IMR-90 (cell line): ENCODE measurements around the gene QSER1.

Source experiments
- BHLHE40 ChIP-seq: fragments of 150-350 bp; IDR thresholded peaks from 2 replicates; pipeline ENCODE4 v1.6.1; 2016; ENCODE audit warnings: mild to moderate bottlenecking, low read depth, low read length
- CEBPB ChIP-seq: IDR thresholded peaks from 2 replicates; pipeline ENCODE4 v1.6.1; 2012; ENCODE audit warnings: low read depth, low read length, improper control_type of control experiment
- MAFK ChIP-seq: IDR thresholded peaks from 2 replicates; pipeline ENCODE4 v1.6.1; 2012; ENCODE audit warnings: low read depth, low read length, improper control_type of control experiment
- MAZ ChIP-seq: IDR thresholded peaks from 2 replicates; pipeline ENCODE4 v1.6.1; 2012; ENCODE audit warnings: low read depth, mild to moderate bottlenecking, low read length, improper control_type of control experiment, moderate library complexity, borderline replicate concordance
- POLR2A ChIP-seq: IDR thresholded peaks from 2 replicates; pipeline ENCODE4 v1.6.1; 2012; ENCODE audit warnings: mild to moderate bottlenecking, low read depth, low read length
- RAD21 ChIP-seq: IDR thresholded peaks from 2 replicates; pipeline ENCODE4 v1.6.1; 2012; ENCODE audit warnings: low read length, improper control_type of control experiment
- RCOR1 ChIP-seq: IDR thresholded peaks from 2 replicates; pipeline ENCODE4 v1.6.1; 2012; ENCODE audit warnings: mild to moderate bottlenecking, low read length, improper control_type of control experiment; ENCODE audit not compliant: insufficient replicate concordance
- RFX5 ChIP-seq: IDR thresholded peaks from 2 replicates; pipeline ENCODE4 v1.8.0; 2012; ENCODE audit warnings: low read depth, mild to moderate bottlenecking, low read length, moderate library complexity
- USF2 ChIP-seq: fragments of 150-350 bp; IDR thresholded peaks from 2 replicates; pipeline ENCODE4 v1.6.1; 2017; ENCODE audit warnings: mild to moderate bottlenecking, antibody characterized with exemption, low read length, low read depth
- TF ChIP-seq, protein P1 (sequence below): conservative IDR thresholded peaks from 2 replicates; pipeline ENCODE4 v1.5.1; 2012; ENCODE audit warnings: mild to moderate bottlenecking, low read depth, low read length, improper control_type of control experiment

DNA sequence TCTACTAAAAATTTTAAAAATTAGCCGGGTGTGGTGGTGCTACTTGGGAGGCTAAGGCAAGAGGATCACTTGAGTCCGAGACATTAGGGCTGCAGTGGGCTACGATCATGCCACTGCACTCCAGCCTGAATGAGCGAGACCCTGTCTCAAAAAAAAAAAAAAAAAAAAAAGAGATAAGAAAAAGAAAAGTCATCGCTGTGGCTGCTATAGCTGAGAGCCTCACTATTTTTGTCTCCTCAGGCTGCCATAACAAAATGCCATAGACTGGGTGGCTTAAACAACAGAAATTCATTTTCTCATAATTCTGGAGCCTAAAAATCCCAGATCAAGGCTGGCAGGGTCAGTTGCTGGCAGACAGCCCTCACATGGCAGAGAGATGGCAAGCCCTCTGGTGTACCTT, 93.0 kb downstream of the QSER1 start:
- TF ChIP-seq, protein P1, sequence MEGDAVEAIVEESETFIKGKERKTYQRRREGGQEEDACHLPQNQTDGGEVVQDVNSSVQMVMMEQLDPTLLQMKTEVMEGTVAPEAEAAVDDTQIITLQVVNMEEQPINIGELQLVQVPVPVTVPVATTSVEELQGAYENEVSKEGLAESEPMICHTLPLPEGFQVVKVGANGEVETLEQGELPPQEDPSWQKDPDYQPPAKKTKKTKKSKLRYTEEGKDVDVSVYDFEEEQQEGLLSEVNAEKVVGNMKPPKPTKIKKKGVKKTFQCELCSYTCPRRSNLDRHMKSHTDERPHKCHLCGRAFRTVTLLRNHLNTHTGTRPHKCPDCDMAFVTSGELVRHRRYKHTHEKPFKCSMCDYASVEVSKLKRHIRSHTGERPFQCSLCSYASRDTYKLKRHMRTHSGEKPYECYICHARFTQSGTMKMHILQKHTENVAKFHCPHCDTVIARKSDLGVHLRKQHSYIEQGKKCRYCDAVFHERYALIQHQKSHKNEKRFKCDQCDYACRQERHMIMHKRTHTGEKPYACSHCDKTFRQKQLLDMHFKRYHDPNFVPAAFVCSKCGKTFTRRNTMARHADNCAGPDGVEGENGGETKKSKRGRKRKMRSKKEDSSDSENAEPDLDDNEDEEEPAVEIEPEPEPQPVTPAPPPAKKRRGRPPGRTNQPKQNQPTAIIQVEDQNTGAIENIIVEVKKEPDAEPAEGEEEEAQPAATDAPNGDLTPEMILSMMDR = no peak
- TF ChIP-seq CEBPB = no peak
- TF ChIP-seq MAZ = no peak
- TF ChIP-seq RFX5 = no peak
- no peak for TF ChIP-seq RCOR1
- no peak for TF ChIP-seq POLR2A
- no peak for TF ChIP-seq BHLHE40
- TF ChIP-seq RAD21 = no peak
- no peak for TF ChIP-seq USF2
- TF ChIP-seq MAFK = no peak
